Keratinocyte (primary cell): ENCODE measurements around the gene CACNA1E.

Experiments used
- CTCF ChIP-seq, 3 experiments: IDR thresholded peaks in 1 of 3; conservative IDR thresholded peaks in 1 of 3; optimal IDR thresholded peaks in 1 of 3; 2 replicates in 2 of 3; 3 replicates in 1 of 3; pipeline versions ENCODE3 to v1.5.1; 2011; ENCODE audit warnings: low read length in 3 of 3, mild to moderate bottlenecking in 3 of 3, moderate library complexity in 2 of 3, control low read depth in 1 of 3, inconsistent platforms in 1 of 3; ENCODE audit not compliant: insufficient read depth in 2 of 3; ENCODE audit errors: extremely low read depth in 1 of 3
- EZH2 ChIP-seq: IDR thresholded peaks from one replicate; pipeline ENCODE4 v1.6.1; 2012; ENCODE audit warnings: inconsistent platforms, mild to moderate bottlenecking, low read length, moderate library complexity

DNA sequence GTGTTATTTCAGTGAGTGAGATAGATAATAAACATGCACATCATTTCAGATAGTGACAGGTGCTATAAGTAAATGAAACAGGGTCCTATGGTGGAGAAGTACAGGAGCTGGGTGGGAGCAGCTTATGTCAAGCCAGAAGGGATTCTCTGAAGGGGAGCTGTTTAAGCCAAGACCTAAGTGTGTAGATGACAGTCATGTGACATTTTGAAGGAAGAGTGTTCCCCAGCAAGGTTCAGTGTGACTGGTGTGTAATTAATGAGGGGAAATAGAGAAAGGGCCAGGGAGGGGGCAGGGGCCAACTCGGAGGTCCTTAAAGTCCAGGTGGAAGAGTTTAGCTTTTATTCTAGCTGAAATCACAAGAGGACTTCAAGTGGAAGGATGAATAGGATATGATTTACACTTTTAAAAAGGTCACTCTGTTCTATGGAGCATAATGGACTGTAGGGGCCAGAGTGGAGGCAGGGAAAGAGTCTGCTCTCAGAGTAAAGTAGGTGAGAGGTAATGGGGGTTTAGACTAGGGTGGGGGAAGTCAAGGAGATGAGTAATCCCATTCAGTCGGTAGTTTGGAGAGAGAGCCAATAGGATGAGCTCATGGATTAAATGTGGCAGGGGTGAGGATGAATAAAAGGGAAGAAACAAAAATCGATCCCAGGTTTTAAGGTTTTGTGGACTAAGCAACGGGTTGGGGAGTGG lies 243.1 kb downstream of the CACNA1E start:
- TF ChIP-seq CTCF (optimal IDR thresholded peaks at IDR 0.05 in 1 of 3, IDR thresholded peaks at IDR 0.05 in 1 of 3, conservative IDR thresholded peaks at IDR 0.05 in 1 of 3; ENCODE audit: extremely low read depth in 1 of 3, insufficient read depth in 2 of 3, low read length in 3 of 3) (no peak), EZH2 (no peak)
